CD8-positive, alpha-beta memory T cell (primary cell): ENCODE measurements around the gene HIC2. TPM values are rescaled to one million over a fixed set of nuclear protein-coding genes. Genes with fewer than 3 reads are reported as not detected.
A peak's percentile ranks its signal among the peaks of the same experiment; 100 is the strongest.
"Not testable (repeated sequence)": the region's sequence is repeated elsewhere in the genome, so short reads cannot be mapped to it uniquely, and the experiment has no call there.

Source experiments
- CTCF ChIA-PET: fragments of 350-600 bp; sonication (Branson Sonifier 250); formaldehyde crosslinking; loops from one replicate; lab custom pipeline; 2021; ENCODE audit warnings: antibody characterized with exemption; lab: Charles Lee
- POLR2A ChIA-PET: fragments of 350-600 bp; sonication (Branson Sonifier 250); formaldehyde crosslinking; loops from one replicate; lab custom pipeline; 2021; ENCODE audit warnings: antibody characterized with exemption; lab: Charles Lee
- DNase-seq, 5 donors: peaks; one replicate each; pipeline versions ENCODE4 v3.0.0 to v3.0.0-alpha.2; 2020 to 2022; ENCODE audit warnings: mixed read lengths in 1 of 5
- H3K27ac ChIP-seq: one replicate; pipeline ENCODE4 v1.7.0; 2013; ENCODE audit warnings: low read depth, mild to moderate bottlenecking, low read length, moderate library complexity
- H3K27me3 ChIP-seq: 2 replicates; pipeline ENCODE4 v1.7.0; 2013; ENCODE audit warnings: low read length, mild to moderate bottlenecking; ENCODE audit not compliant: insufficient read depth, poor library complexity, severe bottlenecking
- H3K36me3 ChIP-seq: 2 replicates; pipeline ENCODE4 v1.7.0; 2013; ENCODE audit warnings: mild to moderate bottlenecking, low read length, moderate library complexity; ENCODE audit not compliant: insufficient read depth
- H3K4me1 ChIP-seq: 2 replicates; pipeline ENCODE4 v1.7.0; 2013; ENCODE audit warnings: mild to moderate bottlenecking, low read length, moderate library complexity; ENCODE audit not compliant: insufficient read depth
- H3K4me3 ChIP-seq: 2 replicates; pipeline ENCODE4 v1.7.0; 2013; ENCODE audit warnings: mild to moderate bottlenecking, low read length
- H3K9me3 ChIP-seq: 2 replicates; pipeline ENCODE4 v1.7.0; 2013; ENCODE audit warnings: mild to moderate bottlenecking, low read length
- H3K27ac Mint-ChIP-seq, 8 donors: one replicate each; pipeline ENCODE4 v1.8.0; 2020 to 2021; ENCODE audit warnings: mixed read lengths in 8 of 8, mild to moderate bottlenecking in 6 of 8, inconsistent platforms in 3 of 8, moderate library complexity in 3 of 8
- H3K27me3 Mint-ChIP-seq, 2 donors: one replicate each; pipeline ENCODE4 v1.8.0; 2020 to 2021; ENCODE audit warnings: mixed read lengths in 2 of 2, mild to moderate bottlenecking in 1 of 2, moderate library complexity in 1 of 2
- H3K36me3 Mint-ChIP-seq, 3 donors: one replicate each; pipeline ENCODE4 v1.8.0; 2020 to 2021; ENCODE audit warnings: mixed read lengths in 3 of 3, inconsistent platforms in 1 of 3, mild to moderate bottlenecking in 1 of 3
- H3K4me1 Mint-ChIP-seq, 3 donors: one replicate each; pipeline ENCODE4 v1.8.0; 2020 to 2021; ENCODE audit warnings: mixed read lengths in 3 of 3, inconsistent platforms in 1 of 3, mild to moderate bottlenecking in 1 of 3
- H3K4me3 Mint-ChIP-seq, 7 donors: one replicate each; pipeline ENCODE4 v1.8.0; 2020 to 2021; ENCODE audit warnings: mixed read lengths in 7 of 7, mild to moderate bottlenecking in 6 of 7, moderate library complexity in 4 of 7, inconsistent platforms in 2 of 7
- H3K9me3 Mint-ChIP-seq, 5 donors: one replicate each; pipeline ENCODE4 v1.8.0; 2020 to 2022; ENCODE audit warnings: mixed read lengths in 5 of 5, mild to moderate bottlenecking in 3 of 5, moderate library complexity in 2 of 5, inconsistent platforms in 1 of 5
- polyA plus RNA-seq: library from polyadenylated mRNA; unstranded; fragments of 300-500 nt; fragmentation: Illumina TruSeq; gene quantifications from one replicate; pipeline ENCODE4 v1.2.3, GENCODE V29; 2021
- total RNA-seq, 2 experiments: library from RNA; stranded (reverse); gene quantifications; one replicate each; pipeline ENCODE4 v1.2.3, GENCODE V29; 2021

The HIC2 gene, protein sequence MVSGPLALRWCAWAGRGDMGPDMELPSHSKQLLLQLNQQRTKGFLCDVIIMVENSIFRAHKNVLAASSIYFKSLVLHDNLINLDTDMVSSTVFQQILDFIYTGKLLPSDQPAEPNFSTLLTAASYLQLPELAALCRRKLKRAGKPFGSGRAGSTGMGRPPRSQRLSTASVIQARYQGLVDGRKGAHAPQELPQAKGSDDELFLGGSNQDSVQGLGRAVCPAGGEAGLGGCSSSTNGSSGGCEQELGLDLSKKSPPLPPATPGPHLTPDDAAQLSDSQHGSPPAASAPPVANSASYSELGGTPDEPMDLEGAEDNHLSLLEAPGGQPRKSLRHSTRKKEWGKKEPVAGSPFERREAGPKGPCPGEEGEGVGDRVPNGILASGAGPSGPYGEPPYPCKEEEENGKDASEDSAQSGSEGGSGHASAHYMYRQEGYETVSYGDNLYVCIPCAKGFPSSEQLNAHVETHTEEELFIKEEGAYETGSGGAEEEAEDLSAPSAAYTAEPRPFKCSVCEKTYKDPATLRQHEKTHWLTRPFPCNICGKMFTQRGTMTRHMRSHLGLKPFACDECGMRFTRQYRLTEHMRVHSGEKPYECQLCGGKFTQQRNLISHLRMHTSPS
- total RNA-seq (1 to 10 TPM; 6.1 to 6.8 TPM), polyA plus RNA-seq (0.60 TPM)

DNA sequence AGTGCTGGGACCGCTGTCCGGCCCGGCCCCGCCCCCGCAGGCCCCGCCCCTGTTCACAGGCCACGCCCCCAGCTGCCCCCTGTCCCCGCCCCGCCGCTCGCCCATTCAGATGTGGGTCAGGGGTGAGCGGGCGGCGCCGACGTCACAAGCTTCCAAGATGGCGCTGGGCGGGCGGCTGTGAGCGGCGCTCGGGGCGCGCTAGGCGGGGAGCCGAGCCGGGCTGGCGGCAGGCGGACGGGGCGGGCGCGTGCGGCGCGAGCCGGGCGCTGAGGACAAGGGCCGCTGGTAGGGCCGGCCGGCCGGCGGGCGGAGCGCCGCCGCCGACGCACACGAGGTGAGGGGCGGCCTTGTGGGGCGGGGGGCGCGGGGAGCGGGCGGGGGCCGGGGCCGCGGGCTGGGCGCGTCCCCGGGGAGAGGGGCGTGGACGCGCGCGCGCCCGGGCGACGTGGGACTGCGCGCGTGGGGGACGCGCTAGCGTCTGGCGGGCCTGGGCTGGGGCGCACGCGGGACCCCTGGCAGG is at the start of gene HIC2:
Gene HIC2, plus strand, starts transcription at position 145 of the 520 bp plus-strand sequence. CDS start 25,461 bp downstream, outside the sequence.
- H3K27me3 ChIP-seq, H3K9me3 Mint-ChIP-seq, CTCF ChIA-PET, H3K27me3 Mint-ChIP-seq, H3K4me1 Mint-ChIP-seq, H3K27ac ChIP-seq, H3K4me3 ChIP-seq, H3K36me3 ChIP-seq, H3K4me1 ChIP-seq, H3K36me3 Mint-ChIP-seq, H3K9me3 ChIP-seq, POLR2A ChIA-PET: not testable (repeated sequence)
- Mint-ChIP-seq H3K27ac (peak within 1 kb of the TSS in 1 of 8 donors; percentile 47), H3K4me3 (peak within 1 kb of the TSS in 5 of 7 donors; percentile 50 to 75 (median 53))
- peak in 4 of 5 donors; percentile 9 to 56 (median 28) for DNase-seq

DNA sequence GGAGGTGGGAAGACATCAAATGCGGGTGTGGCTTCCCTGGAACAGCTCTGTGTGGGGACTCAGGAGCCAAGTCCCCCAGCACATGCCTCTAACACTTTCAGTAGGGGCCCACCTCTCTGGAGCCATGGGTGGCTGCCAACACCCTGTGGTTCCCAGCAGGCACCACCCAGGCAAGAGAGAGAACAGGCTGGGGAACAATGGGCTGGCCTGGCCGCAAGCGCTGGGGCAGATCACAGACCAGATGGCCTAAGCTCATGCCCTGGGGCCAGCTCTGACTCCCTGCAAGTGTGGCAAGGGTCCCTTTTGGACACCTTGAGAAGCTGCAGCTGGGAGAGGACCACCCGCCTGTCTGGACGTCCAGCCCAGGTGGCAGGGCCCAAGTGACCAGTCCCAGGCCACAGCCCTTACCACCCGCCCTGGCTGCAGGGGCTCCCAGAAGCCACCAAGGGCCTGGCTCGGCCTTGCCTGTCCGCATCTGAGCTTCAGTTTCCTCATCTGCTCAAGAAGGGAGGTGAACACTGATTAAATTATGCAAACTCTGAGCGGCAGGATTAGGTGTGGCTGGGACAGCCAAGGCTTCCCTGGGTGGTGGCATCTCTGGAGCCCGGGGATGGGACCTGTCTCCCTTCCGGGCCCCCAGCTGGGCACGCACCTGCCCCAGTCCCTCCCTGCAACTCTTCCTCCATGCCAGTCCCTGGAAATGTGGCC is 48.4 kb upstream of the HIC2 start:
- H3K27me3 ChIP-seq, H3K36me3 ChIP-seq, CTCF ChIA-PET, DNase-seq, H3K4me1 ChIP-seq, H3K27ac ChIP-seq, H3K36me3 Mint-ChIP-seq, H3K27ac Mint-ChIP-seq, H3K27me3 Mint-ChIP-seq, POLR2A ChIA-PET, H3K4me1 Mint-ChIP-seq, H3K4me3 Mint-ChIP-seq, H3K4me3 ChIP-seq, H3K9me3 Mint-ChIP-seq, H3K9me3 ChIP-seq: not testable (repeated sequence)

DNA sequence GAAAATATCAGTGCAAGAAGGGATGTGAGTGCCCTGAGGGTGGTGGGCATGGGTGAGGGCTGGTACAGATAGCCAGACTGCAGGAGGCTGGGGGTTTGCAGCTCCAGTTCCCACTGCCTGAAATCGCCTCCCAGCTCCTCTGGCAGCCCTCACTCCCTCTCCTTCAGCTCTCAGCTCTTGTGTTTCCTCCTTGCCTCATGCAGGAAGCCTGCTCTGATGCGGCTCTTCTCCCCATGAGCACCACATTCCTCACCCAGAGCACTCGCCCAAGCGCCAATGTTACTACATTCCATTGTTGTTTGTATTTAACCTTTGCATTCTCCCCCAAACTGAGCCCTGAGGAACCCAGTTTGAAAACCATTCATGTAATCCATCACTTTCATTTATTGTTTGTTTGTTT is 41.3 kb upstream of the HIC2 start:
- H3K27ac Mint-ChIP-seq, H3K9me3 Mint-ChIP-seq, H3K36me3 ChIP-seq, H3K27me3 Mint-ChIP-seq, H3K4me1 Mint-ChIP-seq, H3K4me3 ChIP-seq, H3K4me1 ChIP-seq, H3K36me3 Mint-ChIP-seq, H3K27me3 ChIP-seq, H3K27ac ChIP-seq, H3K9me3 ChIP-seq, H3K4me3 Mint-ChIP-seq, DNase-seq, CTCF ChIA-PET, POLR2A ChIA-PET: not testable (repeated sequence)

DNA sequence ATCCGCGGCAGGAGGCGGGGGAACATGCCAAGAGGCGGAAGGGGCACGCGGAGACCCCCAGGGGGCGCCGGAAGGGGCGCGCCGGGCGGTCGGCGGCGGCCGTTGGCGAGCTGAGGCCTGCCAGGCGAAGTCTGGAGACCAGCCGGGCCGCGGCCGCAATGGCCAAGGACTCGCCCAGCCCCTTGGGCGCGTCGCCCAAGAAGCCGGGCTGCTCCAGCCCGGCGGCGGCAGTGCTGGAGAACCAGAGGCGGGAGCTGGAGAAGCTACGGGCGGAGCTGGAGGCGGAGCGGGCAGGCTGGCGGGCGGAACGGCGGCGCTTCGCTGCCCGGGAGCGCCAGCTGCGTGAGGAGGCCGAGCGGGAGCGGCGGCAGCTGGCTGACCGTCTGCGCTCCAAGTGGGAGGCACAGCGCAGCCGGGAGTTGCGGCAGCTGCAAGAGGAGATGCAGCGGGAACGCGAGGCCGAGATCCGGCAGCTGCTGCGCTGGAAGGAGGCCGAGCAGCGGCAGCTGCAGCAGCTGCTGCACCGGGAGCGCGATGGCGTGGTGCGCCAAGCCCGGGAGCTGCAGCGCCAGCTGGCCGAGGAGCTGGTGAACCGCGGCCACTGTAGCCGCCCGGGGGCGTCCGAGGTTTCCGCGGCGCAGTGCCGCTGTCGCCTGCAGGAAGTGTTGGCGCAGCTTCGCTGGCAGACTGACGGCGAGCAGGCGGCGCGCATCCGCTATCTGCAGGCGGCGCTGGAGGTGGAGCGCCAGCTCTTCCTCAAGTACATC is 33.3 kb upstream of the HIC2 start, which contains the start of gene RIMBP3B:
Gene RIMBP3B, plus strand, starts transcription at position 51 of the 767 bp plus-strand sequence. Its CDS starts 108 bp downstream, at position 159.
- H3K4me1 ChIP-seq, result not testable (repeated sequence)

DNA sequence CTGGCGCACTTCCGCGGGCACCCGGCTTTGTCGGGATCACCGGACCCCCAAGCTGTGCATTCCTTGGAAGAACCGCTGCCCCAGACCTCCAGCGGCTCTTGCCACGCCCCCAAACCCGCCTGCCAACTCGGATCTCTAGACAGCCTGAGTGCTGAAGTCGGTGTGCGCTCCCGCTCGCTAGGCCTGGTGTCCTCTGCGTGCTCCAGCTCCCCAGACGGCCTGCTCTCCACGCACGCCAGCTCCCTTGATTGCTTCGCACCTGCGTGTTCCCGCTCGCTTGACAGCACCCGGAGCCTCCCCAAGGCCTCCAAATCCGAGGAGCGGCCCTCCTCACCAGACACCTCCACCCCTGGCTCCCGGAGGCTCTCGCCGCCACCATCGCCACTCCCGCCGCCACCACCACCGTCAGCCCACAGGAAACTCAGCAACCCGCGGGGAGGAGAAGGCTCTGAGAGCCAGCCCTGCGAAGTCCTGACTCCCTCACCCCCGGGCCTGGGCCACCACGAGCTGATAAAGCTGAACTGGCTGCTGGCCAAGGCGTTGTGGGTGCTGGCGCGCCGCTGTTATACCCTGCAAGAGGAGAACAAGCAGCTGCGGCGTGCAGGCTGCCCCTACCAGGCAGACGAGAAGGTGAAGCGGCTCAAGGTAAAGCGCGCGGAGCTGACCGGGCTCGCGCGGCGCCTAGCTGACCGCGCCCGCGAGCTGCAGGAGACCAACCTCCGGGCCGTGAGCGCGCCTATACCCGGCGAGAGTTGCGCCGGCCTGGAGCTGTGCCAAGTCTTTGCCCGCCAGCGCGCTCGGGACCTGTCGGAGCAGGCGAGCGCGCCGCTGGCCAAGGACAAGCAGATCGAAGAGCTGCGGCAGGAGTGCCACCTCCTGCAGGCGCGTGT is 32.5 kb upstream of the HIC2 start:
- H3K36me3 Mint-ChIP-seq, DNase-seq, H3K4me3 ChIP-seq, H3K27ac ChIP-seq, H3K9me3 ChIP-seq, H3K27me3 ChIP-seq, H3K9me3 Mint-ChIP-seq, H3K27me3 Mint-ChIP-seq, H3K4me1 ChIP-seq, H3K4me3 Mint-ChIP-seq, H3K27ac Mint-ChIP-seq, H3K36me3 ChIP-seq, CTCF ChIA-PET, POLR2A ChIA-PET, H3K4me1 Mint-ChIP-seq: not testable (repeated sequence)

More for the DNA sequence above, 33.3 kb upstream of the HIC2 start, which contains the start of gene RIMBP3B:
- H3K9me3 Mint-ChIP-seq, H3K4me1 Mint-ChIP-seq, DNase-seq, CTCF ChIA-PET, H3K4me3 ChIP-seq, H3K27me3 ChIP-seq, H3K4me3 Mint-ChIP-seq, H3K27ac ChIP-seq, H3K36me3 Mint-ChIP-seq, H3K36me3 ChIP-seq, POLR2A ChIA-PET, H3K9me3 ChIP-seq, H3K27ac Mint-ChIP-seq, H3K27me3 Mint-ChIP-seq: not testable (repeated sequence)

DNA sequence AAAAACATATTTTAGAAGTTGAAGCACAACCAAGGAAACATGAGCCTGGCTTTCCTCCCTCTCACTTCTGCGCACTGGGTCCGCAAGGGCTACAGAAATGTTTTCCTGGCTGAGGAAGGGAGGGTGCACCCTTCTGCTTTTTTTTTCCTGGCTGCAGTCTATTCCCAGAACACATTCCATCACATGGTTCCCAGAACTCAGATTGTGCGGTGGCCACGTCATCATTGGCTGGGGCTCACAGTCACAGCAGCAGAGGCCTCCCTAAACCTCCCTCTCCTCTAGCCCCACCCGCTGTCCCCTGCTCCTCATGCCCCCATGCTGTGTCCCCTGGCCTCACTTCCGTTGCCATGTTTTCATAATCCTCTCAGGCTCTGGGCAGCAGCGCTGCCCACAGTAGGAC is 27.7 kb upstream of the HIC2 start:
- H3K4me1 Mint-ChIP-seq, CTCF ChIA-PET, H3K4me3 ChIP-seq, H3K36me3 Mint-ChIP-seq, POLR2A ChIA-PET, H3K27ac Mint-ChIP-seq, H3K4me1 ChIP-seq, H3K4me3 Mint-ChIP-seq, H3K36me3 ChIP-seq, H3K27me3 ChIP-seq, H3K9me3 ChIP-seq, H3K27me3 Mint-ChIP-seq, DNase-seq, H3K27ac ChIP-seq, H3K9me3 Mint-ChIP-seq: not testable (repeated sequence)

DNA sequence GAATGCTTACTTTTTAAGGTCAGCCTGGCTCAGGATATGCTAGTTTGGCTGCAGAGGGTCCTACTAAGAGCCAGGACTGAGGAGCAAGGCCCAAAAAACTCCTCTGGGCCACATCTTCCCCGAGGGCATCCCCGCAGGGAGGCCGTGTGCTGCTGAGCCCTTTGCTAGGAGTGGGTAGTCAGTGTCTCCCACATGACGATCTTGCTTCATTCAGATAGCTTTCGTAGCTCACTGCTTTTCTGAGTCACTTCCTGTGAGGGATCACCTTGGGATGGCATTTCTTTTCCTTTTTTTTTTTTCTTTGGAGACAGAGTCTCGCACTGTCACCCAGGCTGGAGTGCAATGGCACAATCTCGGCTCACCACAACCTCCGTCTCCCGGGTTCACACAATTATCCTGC is 27.2 kb upstream of the HIC2 start:
- H3K27ac Mint-ChIP-seq, H3K27me3 ChIP-seq, H3K4me3 Mint-ChIP-seq, H3K4me3 ChIP-seq, H3K27me3 Mint-ChIP-seq, H3K9me3 Mint-ChIP-seq, DNase-seq, H3K4me1 Mint-ChIP-seq, H3K36me3 ChIP-seq, H3K9me3 ChIP-seq, H3K27ac ChIP-seq, H3K36me3 Mint-ChIP-seq, POLR2A ChIA-PET, CTCF ChIA-PET, H3K4me1 ChIP-seq: not testable (repeated sequence)
